Measurements from ENCODE around the gene NUFIP1.
"Not testable (repeated sequence)": the region's sequence is repeated elsewhere in the genome, so short reads cannot be mapped to it uniquely, and the experiment has no call there.

NUFIP1 gene

DNA sequence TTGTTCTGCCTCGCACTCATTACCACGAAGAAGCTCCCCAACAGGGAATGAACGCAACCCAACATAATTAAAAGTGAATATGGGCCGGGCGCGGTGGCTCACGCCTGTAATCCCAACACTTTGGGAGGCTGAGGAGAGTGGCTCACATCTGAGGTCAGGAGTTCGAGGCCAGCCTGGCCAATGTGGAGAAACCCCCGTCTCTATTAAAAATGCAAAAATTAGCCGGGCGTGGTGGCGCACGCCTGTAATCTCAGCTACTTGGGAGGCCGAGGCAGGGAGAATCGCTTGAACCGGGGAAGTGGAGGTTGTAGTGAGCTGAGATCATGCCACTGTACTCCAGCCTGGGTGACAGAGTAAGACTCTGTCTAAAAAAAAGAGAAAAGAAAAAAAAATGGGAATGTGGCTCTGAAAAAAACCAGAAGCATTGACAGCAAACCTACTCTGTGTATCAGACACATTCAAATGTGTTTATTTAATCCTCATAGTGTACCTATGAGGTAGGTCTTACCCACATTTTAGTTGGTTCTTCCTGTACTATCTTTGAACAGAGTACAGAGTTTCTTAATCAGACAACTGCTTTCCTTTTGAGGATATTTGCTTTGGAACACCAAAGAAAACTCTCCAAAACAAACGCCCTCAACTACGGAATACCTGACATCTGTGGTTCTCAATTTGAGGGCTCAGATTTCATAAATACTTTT lies 70.0 kb downstream of the NUFIP1 start:
- DNase-seq, result no peak

DNA sequence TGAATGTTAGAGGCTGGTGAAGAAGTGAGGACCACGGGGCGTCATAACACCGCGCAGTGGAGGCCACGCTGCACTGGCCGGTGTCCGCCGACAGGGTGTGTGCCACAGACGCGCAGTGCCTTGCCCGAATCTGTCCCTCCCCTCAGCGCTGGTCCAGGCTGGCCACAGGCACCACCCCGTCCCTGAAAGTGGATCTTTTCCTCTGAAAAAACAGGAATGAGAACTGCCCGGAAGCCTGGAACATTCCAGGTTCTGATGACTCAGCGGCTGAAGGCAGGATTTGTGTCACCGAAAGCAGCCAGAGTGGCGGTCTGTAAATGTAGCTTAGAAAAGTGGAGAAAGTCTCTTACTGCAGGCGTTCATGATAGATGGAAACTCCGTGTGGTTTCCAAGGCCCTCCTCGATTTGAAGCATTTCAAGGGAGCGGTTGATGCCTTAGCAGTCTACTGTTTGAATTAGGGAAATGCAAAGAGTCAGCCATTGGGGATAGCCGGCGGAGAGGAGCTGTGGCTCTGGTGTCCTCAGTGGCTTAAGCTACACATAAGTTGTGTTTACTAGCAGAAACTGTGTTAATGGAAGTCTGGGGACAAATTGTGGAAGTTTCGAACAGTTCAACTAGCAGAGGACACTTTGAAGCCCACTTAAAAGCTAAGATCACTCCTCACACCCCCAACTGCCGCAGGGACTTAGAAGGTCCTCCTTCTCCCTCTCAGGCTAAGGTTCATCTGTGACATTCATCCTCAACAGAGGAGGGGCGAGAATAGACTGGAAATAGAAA lies 70.8 kb downstream of the NUFIP1 start:
- peak; percentile 84 for DNase-seq

GRCh38 chr13:44917589-44918325 lies 71.5 kb downstream of the NUFIP1 start:
- DNase-seq, result peak; percentile 96

GRCh38 chr13:44912278-44913016 lies 76.8 kb downstream of the NUFIP1 start:
- no peak for DNase-seq

DNA sequence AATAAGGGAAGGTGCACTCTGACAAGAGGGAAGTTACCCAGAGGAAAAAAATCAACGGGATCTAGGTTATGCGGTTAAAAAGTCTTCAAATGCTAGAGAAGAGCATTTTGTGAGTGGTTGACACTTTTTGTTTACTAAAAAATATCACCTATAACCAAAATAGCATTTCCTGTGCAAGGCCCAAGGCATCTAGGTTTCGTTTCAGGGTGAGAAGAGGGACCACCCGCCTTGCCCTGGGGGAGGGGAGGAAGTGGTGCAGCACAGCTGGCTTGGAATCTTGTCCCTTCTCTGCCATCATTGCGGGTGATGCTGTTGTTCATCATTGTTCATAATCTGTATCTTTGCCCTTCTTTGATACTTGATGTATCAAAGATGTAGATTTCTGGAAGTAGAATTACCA lies 80.6 kb downstream of the NUFIP1 start:
- DNase-seq, result no peak

DNA sequence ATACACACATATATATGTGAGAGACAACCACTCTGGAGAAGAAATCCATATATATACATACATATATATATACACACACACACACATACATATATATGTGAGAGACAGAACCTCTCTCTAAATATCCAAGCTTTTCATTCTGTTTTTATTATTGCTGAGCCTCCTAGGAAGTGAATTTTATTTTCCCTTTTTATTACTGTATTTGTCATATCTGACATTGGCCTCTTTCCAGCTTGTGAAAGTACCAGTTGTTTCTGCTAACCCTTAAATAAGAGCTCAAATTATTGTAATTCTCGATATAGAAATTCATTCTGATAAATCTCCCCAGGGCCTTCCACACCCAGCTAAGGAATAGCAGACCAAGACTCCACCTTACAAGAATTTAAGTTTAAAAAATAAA lies 81.0 kb downstream of the NUFIP1 start:
- no peak for DNase-seq

DNA sequence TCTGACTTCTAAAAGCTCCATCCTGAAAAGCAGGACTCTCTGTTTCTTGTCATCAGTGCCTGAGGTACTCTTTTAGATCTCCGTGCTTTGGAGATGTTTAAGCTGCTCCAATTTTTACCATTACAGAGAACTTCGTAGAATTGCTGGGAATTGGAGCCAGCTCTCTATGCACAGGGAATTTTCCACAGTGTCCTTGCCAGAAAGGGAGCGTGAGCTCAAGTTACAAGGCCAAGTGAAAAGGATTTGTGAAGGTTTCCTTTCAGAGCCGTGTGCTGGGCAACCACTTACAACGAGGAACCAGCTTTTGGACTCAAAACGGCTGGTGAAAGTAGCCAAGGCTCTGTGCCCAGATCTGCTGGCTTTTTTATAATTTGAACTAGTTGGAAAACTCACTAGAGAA lies 82.6 kb downstream of the NUFIP1 start:
- DNase-seq, result no peak

DNA sequence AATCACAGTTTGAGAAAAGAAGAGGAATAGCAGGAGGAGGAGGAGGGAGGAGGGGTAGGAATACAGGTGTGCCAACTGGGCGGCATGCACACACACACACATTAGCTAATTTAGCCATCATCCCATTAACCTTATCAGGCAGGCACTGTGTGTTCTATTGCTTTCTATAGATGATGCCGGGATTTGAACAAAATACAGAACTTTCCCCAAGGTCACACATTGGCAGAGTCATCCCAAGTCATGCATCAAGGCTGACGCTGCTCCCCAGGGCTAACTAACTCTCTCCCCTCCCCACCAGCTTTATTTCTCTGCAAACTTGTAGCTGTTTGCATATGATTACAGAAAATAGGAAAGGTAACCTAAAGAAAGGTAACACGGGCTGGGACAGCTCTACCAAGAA lies 83.0 kb downstream of the NUFIP1 start:
- no peak for DNase-seq

GRCh38 chr13:44905556-44905955 lies 83.7 kb downstream of the NUFIP1 start:
- no peak for DNase-seq

GRCh38 chr13:44904967-44905366 lies 84.3 kb downstream of the NUFIP1 start:
- DNase-seq, result no peak

DNA sequence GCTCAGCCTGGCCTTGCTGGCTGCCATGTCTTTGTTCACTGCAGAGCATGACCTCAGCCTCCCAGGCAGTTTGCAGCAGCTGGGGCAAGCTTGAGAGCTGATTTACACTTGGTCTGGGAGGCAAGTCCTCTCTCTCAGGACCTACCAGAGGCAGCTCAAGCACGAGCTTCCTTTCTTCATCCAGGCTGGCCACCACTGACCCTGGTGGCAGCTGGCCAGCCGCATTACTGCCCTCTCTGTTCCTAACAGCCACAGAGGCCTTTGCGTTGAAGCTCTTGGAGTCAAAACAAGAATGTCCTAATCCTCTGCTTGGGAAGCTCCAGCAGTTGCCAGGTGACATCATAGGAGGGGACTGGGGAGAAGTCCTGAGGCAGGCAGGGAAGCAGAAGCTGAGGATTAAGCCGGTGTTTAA lies 85.7 kb downstream of the NUFIP1 start:
- DNase-seq, result no peak

DNA sequence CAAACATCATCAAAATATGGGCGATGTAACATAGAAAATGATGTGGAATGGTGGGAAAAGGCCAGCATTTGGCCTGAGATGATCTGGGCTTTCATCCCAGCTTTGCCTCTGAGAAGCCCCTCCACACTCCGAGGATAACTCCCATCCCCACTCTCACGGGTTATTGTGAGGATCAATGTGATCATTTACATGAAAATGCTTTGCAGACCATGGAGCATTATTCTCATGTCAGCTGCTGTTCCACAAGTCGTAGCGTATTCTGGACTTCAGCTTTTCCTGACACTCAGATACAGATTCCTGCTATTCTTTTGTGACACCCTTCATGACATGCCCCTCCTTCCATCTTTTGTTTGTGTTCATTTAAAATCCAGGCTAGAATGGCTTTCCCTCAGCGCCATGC lies 86.5 kb downstream of the NUFIP1 start:
- no peak for DNase-seq

DNA sequence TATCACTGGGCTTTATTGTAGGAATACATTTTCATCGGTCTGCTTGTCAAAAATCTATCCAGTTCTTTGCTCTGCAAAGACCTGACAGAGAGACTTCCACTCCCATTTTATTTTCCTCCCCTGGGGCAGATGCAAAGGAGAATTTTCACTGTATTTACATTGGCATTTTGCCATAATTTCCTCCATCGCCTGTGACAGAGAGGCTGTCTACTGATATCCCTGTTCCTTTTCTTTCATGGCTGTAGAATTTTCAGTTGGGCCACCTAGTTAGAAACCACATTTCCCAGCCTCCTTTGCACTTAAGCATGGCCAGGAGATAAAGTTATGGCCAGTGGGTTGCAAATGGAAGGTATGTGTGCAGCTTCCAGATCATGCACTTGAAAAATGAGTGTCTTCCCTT lies 89.3 kb downstream of the NUFIP1 start:
- DNase-seq, result no peak

DNA sequence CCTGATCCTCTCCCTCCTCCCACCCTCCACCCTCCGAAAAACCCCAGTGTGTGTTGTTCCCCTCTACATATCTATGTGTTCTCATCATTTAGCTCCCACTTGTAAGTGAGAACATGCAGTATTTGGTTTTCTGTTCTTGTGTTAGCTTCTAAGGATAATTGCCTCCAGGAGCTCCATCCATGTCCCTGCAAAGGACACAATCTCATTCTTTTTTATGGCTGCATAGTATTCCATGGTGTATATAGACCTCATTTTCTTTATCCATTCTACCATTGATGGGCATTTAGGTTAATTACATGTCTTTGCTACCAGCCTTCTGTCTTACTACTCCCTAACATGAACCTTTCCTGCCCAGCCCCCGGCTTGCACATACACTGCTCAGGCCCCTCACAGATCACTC lies 91.0 kb downstream of the NUFIP1 start:
- DNase-seq, result not testable (repeated sequence)

- DNase-seq, result no peak
These were observed 93.3 kb downstream of the NUFIP1 start for GRCh38 chr13:44895953-44896335.

DNA sequence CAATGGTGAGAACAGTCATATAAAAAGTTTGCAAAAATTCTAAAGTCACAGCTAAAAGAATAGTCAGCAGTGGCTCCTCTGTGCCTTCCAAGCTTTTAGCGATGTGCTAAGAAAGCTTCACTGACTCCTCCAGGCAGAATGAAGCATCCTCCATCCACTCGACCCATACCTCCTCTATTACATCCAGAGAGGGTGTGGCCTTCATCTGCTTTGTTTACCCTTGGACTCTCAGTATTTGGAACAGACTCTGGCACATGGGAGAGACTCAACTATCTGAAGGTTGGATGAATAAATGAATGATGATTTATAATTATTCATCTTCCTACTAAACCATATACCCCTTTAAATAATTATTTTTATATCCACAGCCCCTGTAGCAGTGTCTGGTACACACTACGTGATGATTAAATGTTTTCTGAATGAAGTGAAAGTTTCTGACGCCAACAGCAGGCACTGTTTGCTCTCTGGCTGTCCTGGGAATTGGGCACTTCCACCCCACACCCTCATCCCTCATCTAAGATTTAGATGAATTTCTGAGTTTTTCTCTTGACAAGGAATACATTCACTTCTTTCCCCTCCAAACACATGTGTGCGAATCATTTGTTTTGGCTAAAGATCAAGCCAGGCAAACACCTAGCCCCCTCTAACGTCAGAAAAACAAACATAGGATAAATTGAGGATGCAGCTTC lies 93.9 kb downstream of the NUFIP1 start:
- no peak for DNase-seq

- DNase-seq, result no peak
These were observed 95.1 kb downstream of the NUFIP1 start for GRCh38 chr13:44894001-44894770.
